ENCODE measurements around the gene SLC27A4.
A peak's percentile ranks its signal among the peaks of the same experiment; 100 is the strongest.

The SLC27A4 gene

GRCh38 chr9:128339761-128340690, at the start of gene SLC27A4:
Gene SLC27A4, plus strand, starts transcription at chr9:128340527. Its CDS starts 2,606 bp downstream, at chr9:128343133.
- peak; percentile 89 for DNase-seq (ENCODE audit: low spot score)

DNA sequence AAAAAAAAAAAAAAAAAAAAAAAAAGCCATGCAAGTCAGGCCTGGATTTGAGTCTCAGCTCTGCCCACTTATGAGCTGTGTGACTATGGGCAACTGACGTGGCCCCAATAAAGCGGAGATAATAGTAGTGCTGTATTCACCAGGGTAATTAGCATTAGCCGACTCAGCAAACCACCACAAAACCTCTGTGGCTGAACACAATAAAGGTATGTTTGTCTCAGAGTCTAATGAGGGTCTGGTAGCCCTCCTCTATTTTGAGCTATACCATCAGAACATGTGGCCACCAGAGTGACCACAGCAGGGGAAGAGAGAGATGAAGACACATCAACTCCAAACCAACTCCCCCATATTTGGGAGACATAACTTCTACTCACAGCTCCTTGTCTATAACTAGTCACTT, 48.3 kb upstream of the SLC27A4 start:
- no peak for DNase-seq (ENCODE audit: low spot score)

- no peak for DNase-seq (ENCODE audit: low spot score)
Measured at GRCh38 chr9:128293091-128293490, 47.2 kb upstream of the SLC27A4 start.

- no peak for DNase-seq (ENCODE audit: low spot score)
Measured at GRCh38 chr9:128294142-128294541, 46.2 kb upstream of the SLC27A4 start.

- DNase-seq (ENCODE audit: low spot score) = no peak
Measured at GRCh38 chr9:128296340-128297220, 43.7 kb upstream of the SLC27A4 start.

DNA sequence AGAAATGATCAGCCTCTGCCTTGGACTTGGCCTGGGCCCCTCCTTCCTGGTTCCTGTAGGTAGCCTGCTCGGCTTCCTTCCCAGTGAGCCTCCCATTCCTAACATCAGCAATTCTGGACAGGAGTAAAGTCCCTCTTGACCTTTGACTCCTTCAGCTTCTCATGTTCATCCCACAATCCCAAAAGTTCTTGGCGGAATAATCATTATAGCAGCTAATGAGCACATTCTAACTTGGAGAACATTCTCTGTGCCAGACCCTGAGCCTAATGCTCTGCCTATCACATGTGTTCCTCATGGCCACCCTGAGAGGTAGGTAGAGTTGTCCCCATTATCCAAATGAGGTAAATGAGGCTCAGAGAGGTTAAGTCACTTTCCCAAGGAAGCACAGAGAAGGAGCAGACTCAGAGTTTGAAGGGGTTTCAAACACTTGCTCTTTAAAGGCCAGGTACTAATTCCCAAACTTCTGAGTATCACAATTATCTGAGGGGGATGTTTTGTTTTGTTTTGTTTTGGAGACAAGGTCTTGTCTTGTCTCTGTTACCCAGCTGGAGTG, 43.0 kb upstream of the SLC27A4 start:
- no peak for DNase-seq (ENCODE audit: low spot score)

DNA sequence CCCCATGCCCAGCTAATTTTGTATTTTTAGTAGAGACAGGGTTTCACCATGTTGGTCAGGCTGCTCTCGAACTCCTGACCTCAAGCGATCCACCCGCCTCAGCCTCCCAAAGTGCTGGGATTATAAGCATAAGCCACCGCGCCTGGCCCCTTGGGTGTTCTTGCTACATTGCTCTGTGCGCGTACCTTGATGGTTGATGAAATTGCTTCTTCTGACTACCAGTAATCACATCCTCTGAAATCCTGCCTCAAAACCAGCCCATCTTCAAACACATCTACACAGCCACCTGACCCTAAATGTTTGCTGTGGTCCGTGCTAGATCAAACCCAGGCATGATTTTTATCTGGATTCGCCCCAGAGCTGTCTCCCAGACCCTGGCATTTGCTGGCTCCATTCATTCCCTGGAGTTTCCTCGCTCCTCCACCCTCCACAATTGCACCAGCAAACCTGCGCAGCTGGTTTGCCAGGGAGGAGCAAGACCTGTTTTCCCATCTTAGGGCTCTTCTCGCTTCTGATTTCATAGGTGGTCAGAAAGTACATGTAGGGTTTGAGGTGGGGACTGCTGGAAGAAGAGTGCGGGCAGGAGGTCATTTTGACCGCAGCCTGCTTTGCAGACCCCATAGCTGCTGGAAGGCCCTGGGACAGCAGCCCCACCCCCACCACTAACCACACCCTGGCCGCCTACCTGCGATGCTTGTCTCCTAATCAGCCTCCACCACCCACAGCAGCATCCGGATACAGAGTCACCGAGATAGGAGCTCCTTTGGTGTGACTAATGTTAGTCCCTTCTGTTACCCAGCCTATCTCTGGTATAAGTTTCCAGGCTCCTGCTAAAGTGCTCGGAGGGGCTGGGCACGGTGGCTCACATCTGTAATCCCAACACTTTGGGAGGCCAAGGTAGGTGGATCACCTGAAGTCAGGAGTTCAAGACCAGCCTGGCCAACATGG, 41.5 kb upstream of the SLC27A4 start:
- DNase-seq (ENCODE audit: low spot score) = no peak

DNA sequence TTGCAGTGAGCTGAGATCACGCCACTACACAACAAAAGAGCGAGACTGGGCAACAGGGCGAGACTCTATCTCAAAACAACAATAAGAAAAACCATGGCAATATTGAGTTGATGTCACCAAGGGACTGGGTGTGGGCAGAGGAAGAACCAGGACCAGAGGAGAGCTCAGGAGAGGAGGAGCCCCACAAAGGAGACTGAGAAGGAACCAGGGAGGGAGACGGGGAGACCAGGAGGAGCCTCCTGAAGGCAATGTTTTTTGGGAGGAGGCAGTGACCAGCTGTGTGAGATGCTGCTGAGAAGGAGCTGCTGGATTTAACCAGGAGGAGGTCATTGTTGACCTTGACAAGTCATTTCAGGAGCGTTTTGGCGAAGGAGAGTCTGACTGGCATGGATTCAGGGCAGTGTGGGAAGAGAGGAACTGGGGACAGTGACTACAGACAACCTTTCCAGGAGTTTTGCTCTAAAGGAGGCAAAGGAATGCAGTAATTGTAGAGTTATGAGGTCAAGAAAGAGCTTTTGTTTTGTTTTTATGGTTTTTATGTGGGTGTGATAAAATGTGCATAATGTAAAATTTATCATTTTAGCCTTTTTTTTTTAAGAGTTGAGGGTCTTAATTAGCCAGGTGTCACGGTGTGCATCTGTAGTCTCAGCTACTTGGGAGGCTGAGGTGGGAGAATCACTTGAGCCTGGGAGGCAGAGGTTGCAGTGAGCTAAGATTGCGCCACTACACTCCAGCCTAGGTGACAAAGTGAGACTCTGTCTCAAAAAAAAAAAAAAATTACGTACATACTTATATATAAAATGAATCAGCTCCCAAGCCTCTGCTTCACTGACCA, 36.0 kb upstream of the SLC27A4 start:
- DNase-seq (ENCODE audit: low spot score) = peak; percentile 11

GRCh38 chr9:128304971-128305288, 35.4 kb upstream of the SLC27A4 start:
- DNase-seq (ENCODE audit: low spot score) = no peak

GRCh38 chr9:128309551-128309950, 30.8 kb upstream of the SLC27A4 start:
- DNase-seq (ENCODE audit: low spot score) = no peak

- no peak for DNase-seq (ENCODE audit: low spot score)
Measured at GRCh38 chr9:128310461-128310860, 29.9 kb upstream of the SLC27A4 start.

DNA sequence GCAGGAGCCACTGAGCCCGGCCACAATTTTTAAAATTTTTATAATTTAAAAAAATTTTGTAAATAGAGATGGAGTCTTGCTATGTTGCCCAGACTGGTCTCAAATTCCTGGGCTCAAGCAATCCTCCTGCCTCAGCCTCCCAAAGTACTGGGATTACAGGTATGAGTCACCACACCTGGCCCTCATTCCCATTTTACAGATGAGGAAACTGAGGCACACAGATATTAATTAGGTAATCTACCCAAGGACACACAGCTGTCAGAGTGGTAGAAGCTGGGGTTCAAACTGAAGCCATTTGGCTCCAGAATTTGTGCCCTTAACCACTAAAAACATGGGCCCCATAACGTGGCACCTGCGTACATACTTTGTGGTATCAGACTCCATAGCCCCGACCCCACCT, 25.6 kb upstream of the SLC27A4 start:
- no peak for DNase-seq (ENCODE audit: low spot score)

DNA sequence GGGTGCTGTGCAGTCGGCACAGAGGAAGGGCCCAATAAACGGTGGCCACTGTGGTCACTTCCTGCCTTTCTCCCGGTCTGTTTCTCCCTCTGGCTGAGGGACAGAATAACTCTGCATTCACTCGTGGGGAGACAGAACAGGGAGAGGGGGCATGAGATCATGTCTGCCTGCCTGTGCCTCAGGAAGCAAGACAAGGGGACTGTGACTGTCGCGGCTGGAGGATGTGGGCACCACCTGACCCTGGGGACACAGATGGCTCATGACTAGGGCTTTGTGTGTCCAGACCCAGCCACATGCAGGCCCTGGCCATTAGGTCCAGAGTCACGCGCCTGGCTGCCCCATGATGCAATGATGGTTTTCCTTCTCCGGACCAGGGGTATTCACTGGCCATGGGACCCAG, 23.9 kb upstream of the SLC27A4 start:
- no peak for DNase-seq (ENCODE audit: low spot score)

- DNase-seq (ENCODE audit: low spot score) = no peak
Measured at GRCh38 chr9:128317629-128318028, 22.7 kb upstream of the SLC27A4 start.

DNA sequence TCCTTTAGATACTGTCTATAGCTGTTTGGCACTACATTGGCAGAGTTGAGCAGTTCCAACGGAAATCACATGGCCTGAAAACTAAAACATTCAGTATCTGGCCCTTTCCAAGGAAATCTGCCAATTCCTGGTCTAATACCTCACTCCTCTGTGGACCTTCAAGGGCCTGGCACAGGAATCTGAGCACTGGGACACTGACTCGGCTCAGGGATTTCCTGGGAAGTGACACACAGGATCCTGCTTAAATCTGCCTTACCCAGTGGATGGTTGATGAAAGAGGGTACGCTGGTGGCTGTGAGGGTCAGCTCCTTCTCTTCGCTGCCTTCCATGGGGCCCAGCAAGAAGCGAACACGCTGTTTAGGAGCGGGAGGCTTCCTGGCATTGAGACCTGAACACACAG, 19.0 kb upstream of the SLC27A4 start:
- DNase-seq (ENCODE audit: low spot score) = no peak

- DNase-seq (ENCODE audit: low spot score) = no peak
Measured at GRCh38 chr9:128321879-128322403, 18.4 kb upstream of the SLC27A4 start.

DNA sequence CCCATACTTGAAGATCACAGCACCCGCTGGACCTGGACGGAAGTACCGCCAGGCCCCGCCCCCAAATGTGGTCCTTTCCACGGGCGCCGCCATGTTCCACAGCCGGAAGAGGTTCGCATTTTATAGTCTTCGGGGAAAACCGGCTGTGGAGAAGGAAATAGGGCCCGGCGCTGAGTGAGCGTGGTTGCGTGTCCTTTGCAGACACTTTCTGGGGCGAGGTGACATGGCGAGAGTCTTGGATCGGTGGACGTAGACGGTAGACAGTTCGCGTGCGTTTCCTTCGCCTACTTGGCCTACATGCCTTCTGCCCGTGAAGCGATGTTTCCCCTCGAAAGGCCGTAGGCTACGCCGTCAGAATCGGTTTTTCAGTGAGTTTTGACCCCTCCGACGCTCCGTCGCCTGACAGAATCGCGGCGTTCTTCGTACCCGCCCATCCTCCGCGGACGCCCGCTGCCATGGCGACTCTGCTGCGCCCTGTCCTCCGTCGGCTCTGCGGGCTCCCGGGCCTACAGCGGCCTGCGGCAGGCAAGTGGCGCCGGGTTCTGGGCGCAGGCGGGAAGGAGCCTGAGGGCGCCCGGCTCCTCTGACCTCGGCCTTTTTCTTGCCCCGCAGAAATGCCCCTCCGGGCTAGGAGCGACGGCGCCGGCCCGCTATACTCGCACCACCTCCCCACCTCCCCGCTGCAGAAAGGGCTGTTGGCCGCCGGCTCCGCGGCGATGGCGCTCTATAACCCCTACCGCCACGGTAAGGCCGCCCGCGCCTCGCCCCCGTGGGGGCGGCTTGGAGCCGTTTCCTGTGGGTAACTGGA, 17.7 kb upstream of the SLC27A4 start, which contains the start of the genes COQ4 and TRUB2:
COQ4 (plus strand) TSS at position 436 of the 808 bp plus-strand sequence; CDS start at position 456, 20 bp downstream.
TRUB2 (minus strand) TSS at position 44 of the 808 bp plus-strand sequence; CDS start at position 5, 39 bp downstream.
- peak; percentile 95 for DNase-seq (ENCODE audit: low spot score)

DNA sequence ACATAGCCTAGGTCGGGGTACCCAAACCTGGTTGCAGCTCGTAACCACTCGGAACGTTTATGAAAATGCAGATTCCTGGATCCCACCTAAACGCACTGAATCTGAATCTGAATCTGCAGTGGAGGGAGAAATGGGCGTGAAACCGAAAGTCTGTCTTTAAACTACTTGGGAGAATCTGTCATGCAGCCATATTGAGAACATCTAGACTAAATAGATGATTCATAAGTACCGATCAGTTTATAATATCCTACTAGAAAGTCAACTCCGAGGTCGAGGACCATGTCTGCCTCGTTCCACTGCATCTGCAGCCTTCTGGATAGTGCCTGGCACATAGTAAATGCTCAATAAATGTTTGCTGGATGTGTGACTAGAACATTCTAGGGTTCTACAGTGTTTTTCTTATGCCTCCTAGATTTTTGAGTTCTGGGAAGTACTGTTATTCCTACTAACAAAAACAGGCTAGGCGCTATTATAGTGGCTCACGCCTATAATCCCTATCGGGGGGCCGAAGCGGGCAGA, 17.1 kb upstream of the SLC27A4 start:
- DNase-seq (ENCODE audit: low spot score) = peak; percentile 52

DNA sequence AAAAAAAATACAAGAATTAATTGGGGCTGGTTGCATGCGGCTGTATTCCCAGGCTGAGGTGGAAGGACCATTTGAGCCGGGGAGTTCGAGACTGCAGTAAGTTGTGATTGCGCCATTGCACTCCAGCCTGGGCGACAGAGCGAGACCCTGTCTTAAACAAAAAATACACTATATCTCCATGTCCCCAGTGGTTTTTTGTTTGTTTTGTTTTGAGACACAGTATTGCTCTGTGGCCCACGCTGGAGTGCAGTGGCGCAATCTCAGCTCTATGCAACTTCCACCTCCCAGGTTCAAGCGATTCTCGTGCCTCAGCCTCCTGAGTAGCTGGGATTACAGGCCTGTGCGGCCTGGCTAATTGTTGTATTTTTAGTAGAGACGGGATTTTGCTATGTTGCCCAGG, 16.5 kb upstream of the SLC27A4 start:
- DNase-seq (ENCODE audit: low spot score) = no peak

Measured in AG08395 (cell line).